GM12874 (cell line): ENCODE data around the gene CLMN.

Experiments used
- CTCF ChIP-seq: IDR thresholded peaks from 2 replicates; pipeline ENCODE4 v1.5.1; 2011; ENCODE audit warnings: low read depth, mild to moderate bottlenecking, control low read depth, low read length, moderate library complexity; ENCODE audit not compliant: insufficient read depth

CLMN gene

DNA sequence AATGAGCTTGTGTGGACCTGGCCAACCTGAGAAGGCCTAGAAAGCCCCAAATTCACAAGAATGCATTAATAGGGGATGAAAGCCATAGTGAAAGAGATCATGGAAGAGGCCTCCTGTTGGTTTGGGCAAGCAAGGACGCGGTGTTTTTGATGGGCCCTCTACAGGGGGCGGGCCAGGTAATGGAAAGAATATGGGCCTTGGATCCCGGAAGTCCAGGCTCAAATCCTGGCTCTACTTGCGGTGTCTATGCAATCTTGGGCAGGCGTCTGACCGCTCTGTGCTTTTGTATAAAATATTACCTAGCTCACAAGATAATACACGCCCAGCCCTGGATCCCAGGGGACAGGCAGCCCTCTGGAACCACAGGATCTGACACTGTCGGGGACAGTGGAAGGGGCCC is 41.1 kb upstream of the CLMN start:
- no peak for TF ChIP-seq CTCF

DNA sequence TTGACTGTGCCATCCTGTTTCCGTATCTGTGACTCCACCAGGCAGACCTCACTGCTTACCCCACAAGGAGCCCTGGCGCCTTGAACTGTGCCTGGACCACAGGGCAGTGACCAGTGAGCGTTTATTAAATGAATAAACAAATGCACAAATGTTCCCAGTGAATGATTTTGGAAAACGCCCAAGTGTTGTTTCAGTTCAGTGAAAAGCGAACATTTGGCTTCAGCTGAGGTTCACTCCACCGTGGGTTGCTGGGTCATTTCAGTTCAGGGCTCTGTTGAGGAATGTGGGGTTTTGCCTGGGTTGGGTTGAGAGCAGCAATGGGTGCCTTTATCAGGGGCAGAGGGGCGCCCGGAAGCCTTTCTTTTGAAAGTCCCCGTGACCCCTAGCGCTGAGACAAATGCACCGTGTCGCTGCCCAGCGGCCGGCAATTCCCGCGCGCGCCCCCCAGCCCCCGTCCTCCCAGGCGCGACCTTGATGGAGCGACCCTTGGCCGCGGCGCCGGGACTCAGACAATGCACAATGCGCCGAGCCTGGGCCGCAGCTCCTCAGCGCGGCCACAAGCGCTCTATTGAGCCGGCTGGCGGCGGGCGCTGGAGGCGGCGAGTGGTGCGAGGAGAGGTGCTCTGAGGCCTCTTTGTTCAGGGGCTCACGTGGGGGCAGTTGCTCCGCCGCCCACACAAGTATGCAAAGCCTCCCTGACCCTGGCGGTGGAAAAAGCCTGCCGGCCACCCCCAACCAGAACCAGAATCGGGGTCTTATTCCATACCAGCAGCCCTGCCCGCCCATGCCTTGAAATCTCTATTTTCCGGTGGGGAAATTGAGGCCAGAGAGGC is 40.5 kb upstream of the CLMN start:
- no peak for TF ChIP-seq CTCF

DNA sequence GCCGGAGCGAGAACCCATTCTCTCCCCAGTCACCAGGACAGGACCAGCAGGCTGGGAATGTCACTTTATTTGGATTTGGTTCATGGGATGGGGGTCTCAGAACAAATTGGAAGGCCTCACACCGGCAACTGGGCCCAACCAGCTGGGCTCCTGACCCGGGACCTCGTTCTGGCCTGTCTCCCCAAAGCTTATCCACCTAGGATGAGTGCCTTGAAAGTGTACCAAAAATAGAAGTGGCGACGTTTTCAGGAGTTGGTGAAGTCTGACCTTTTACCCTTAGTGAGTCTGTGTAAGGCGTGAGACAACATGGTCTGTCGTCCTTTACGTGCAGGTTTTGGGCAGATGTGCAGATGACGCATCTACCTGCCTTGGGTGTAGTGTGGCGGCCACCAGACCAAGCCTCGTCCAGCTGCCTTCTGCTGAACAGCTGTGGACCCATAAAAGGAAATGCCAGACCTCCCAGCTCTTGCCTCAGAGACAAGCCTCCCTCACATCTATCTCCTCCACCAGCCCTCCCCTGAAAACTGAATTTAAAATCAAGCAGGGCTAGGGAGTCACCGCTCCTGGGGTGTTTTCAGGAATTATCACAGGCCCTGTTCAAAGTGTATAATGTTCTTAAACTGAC is 36.6 kb upstream of the CLMN start:
- no peak for TF ChIP-seq CTCF

- TF ChIP-seq CTCF, result no peak
Measured at GRCh38 chr14:95355422-95355821, 35.7 kb upstream of the CLMN start.

DNA sequence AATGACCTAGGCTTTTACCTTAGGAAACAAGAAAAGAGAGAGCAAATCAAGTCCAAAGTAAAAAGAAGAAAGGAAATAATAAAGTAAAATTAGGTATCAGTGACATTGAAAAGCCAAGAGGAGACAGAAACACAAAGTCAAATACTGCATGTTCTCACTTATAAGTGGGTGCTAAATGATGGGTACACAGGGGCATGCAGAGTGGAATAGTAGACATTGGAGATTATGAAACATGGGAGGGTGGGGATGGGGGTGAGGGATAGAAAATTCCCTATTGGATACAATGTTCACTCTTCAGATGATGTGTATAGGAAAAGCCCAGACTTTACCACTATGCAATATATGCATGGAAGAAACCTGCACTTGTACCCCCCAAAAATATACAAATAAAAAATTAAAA is 35.1 kb upstream of the CLMN start:
- TF ChIP-seq CTCF, result no peak

- TF ChIP-seq CTCF, result no peak
Measured at GRCh38 chr14:95353664-95354063, 34.0 kb upstream of the CLMN start.

DNA sequence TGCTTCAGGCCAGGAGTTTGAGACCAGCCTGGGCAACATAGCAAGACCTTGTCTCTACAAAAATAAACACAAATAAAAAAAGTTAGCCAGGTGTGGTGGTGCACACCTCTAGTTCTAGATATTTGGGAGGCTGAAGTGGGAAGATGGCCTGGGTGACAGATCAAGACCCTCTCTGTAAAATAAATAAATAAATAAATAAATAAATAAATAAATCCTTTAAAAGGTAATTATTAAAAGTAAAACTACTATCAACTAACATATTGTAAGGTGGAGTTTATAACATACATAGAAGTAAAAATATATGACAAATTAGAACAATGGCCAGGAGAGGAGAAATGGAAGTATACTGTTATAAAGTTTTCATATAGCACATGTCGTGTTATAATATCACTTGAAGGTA is 33.3 kb upstream of the CLMN start:
- no peak for TF ChIP-seq CTCF
